Measurements from ENCODE around the gene ITSN1.
"Not testable (repeated sequence)": the region's sequence is repeated elsewhere in the genome, so short reads cannot be mapped to it uniquely, and the experiment has no call there.

DNA sequence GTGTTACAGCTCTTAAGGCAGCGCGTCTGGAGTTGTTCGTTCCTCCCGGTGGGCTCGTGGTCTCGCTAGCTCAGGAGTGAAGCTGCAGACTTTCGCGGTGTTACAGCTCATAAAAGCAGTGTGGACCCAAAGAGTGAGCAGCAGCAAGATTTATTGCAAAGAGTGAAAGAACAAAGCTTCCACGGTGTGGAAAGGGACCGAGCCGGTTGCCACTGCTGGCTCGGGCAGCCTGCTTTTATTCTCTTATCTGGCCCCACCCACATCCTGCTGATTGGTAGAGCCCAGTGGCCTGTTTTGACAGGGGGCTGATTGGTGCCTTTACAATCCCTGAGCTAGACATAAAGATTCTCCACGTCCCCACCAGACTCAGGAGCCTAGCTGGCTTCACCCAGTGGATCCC is 225.6 kb downstream of the ITSN1 start:
- TF ChIP-seq, protein P1, sequence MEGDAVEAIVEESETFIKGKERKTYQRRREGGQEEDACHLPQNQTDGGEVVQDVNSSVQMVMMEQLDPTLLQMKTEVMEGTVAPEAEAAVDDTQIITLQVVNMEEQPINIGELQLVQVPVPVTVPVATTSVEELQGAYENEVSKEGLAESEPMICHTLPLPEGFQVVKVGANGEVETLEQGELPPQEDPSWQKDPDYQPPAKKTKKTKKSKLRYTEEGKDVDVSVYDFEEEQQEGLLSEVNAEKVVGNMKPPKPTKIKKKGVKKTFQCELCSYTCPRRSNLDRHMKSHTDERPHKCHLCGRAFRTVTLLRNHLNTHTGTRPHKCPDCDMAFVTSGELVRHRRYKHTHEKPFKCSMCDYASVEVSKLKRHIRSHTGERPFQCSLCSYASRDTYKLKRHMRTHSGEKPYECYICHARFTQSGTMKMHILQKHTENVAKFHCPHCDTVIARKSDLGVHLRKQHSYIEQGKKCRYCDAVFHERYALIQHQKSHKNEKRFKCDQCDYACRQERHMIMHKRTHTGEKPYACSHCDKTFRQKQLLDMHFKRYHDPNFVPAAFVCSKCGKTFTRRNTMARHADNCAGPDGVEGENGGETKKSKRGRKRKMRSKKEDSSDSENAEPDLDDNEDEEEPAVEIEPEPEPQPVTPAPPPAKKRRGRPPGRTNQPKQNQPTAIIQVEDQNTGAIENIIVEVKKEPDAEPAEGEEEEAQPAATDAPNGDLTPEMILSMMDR (IDR thresholded peaks at IDR 0.05; ENCODE audit: low read depth, low read length, poor library complexity, severe bottlenecking), result not testable (repeated sequence)
- not testable (repeated sequence) for TF ChIP-seq EZH2phosphoT487 (IDR thresholded peaks at IDR 0.05; ENCODE audit: borderline replicate concordance, low read length)

Data from DOHH2 (cell line).